LNCAP (cell line): ENCODE data around the gene C19orf38.

Source experiments
- TF ChIP-seq, protein P1 (sequence below): fragments of 450-650 bp; IDR thresholded peaks from 2 replicates; pipeline ENCODE4 v1.5.1; 2017; ENCODE audit warnings: mild to moderate bottlenecking

The C19orf38 gene

DNA sequence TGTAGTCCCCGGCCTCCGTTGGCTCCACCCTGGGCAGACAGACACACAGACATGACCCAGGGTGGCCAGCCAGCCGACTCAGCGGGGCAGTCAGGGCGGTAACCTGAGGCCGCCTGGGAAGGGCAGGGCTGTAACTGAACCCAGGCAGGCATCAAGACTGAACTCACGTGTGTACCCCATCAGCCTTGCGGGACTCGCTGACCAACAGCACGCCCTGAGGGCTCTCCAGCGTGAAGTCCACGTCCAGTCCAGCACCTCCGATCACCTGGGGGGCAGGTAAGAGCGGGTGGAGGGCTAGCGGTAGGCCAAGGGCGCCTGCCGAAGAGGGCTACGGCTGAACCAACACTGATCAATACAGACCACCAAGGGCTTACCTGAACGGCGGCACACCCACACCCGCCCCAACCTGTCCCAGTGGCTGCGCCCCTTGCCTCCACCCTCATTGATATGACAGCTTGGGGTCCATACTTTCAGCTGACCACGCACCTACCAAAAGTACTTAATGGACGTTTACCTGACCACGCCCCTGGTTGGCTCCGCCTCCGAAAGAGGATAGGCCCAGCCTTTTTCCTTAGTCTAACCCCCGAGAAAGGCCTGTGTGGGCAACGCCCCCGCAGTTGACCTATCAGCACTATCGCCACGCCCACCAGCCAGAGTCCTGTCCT, 13.0 kb upstream of the C19orf38 start:
- TF ChIP-seq, protein P1, sequence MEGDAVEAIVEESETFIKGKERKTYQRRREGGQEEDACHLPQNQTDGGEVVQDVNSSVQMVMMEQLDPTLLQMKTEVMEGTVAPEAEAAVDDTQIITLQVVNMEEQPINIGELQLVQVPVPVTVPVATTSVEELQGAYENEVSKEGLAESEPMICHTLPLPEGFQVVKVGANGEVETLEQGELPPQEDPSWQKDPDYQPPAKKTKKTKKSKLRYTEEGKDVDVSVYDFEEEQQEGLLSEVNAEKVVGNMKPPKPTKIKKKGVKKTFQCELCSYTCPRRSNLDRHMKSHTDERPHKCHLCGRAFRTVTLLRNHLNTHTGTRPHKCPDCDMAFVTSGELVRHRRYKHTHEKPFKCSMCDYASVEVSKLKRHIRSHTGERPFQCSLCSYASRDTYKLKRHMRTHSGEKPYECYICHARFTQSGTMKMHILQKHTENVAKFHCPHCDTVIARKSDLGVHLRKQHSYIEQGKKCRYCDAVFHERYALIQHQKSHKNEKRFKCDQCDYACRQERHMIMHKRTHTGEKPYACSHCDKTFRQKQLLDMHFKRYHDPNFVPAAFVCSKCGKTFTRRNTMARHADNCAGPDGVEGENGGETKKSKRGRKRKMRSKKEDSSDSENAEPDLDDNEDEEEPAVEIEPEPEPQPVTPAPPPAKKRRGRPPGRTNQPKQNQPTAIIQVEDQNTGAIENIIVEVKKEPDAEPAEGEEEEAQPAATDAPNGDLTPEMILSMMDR, result no peak

DNA sequence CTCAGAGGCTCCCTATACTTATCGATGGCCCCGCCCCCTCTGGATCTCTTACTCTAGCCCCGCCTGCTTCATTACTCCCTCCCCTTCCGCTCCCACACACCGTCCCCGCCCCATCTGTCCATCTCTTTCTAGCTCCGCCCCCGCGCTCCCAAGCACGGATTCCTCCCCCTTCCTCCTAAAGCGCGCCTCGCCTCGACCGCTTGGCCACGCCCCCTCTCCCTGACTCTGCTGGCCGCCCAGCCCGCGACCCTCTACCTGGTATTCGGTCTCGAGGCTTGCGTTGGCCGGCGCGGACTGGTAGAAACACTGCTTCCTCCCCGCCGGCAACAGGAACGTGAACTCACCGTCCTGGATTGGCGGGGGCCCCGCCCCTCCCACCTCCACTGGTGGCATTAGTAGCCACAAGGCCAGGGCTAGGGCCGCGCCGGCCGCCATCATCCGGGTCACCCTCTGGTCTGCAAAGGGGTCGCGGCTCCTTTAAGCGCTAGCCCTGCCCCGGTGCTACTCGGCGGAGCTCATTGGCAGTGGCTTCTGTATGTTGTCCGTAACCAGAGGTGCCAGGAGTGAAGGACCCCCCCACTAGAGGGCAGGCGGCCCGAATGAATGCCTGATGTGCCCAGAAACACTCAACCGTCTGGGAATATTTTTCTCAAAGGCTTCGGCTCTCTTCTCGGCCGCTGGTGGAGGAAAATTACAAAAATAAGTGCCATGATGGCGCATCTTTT, 12.3 kb upstream of the C19orf38 start, which contains the start of gene TMED1:
Gene TMED1 (minus strand): TSS at position 459 of the 725 bp plus-strand sequence. CDS start 21 bp downstream, at position 438.
- TF ChIP-seq, protein P1, result no peak

DNA sequence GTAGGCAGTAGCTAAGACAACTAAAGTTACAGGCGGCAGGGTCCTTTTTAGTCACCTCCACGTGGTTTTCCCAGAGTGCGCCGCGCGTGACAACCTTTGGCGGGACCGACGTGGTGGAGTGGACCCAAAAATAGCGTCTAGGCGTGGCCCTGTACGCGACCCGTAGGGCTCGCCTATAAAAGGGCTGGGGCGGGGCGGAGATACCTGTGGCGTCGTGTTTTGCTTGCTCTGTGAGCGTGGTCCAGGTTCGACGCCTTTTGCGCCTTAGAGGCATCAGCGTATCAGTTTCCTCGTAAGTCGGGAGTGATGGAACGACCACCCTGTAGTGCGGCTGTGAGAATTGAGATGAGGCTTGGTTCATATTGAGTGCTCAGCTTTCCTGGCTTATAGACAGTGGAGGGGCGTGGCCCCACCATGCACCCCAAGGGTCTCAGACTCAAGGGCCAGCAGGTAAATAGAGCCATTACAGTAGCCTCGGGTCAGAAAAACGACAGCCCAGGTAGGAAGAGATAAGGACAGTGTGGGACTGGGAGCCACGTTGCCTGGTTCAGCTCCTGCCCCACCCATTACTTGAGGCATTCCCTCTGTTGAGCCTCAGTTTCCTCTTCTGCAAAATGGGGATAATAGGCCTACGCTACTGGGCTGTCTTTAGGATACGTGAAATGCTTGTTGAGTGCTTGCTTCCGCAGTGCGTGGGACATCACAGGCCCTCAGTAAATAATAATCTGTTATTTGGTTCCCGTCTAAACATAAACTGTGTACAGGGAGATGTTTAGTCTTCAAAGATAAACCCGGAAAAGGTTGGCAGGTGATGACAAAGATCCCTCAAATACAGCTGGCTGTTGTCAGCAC, 11.5 kb upstream of the C19orf38 start:
- TF ChIP-seq, protein P1, result no peak

DNA sequence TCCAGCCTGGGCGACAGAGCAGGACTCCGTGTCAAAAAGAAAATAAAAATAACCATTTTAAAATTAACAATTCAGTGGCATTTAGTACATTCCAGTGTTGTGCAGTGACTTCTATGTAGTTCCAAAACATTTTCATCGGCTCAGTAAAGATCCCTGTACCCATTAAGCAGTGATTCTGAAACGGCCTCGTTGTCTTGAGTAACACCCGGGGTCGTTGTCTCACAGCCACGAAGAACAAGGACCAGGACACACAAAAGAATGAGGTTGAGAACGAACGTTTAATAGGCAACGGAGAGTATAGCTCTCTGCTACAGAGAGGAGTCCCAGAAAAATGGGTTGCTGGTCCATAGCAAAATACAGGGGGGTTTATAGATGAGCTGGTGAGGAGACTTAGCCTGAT, 9.8 kb upstream of the C19orf38 start:
- TF ChIP-seq, protein P1, result no peak

DNA sequence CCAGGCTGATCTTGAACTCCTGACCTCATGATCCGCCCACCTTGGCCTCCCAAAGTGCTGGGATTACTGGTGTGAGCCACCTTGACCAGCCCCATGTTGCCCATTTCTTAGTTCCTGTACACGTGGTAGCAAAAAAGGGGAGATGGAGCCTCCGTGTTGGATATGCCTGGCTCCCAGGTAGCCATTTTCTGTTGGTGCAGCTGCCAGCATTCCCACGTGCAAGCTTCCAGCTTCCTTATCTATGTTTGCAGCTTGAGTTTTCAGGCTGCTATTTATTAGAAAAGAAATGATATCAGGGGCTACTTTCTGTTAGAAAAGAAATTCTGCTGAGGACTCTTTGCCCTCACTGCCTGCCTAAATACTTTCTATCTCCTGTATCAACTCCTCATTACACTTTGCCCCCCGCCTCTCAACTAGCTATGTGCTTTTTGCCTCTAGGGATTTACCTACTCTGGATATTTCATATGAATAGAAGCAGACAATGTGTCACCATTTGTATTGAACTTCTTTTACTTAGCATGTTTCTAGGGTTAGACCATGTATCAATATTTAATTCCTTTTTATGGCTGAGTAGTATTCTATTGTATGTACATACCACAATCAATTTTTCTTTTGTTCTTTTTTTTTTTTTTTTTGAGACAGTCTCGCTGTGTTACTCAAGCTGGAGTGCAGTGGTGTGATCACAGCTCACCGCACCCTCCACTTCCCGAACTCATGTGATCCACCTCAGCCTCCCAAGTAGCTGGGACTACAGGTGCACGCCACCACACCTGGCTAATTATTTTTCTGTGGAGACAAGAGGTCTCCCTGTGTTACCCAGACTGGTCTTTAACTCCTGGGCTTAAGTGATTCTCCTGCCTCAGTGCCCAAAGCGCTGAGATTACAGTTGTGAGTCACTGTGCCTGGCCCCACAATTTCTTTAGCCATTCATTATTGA, 8.8 kb upstream of the C19orf38 start:
- TF ChIP-seq, protein P1, result no peak

DNA sequence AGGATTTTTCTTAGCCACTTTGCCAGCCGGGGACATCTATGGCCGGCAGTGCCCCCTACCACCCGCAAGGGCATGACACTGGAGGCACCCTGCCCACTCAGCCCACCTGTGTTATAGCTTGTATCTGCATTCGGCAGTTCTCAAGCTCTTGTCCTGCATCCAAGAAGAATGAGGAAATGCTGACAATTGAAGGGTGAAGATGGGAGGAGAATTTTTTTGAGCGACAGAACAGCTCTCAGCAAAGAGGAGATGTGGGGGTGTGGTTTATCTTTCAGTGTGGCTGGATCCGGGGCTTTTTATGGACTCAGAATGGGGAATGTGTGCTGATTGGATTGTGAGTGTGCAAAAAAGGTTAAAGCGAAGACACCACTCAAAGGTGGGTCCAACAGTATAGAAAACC, 5.4 kb upstream of the C19orf38 start:
- TF ChIP-seq, protein P1, result no peak
